Osteoblast (primary cell): ENCODE measurements around the gene CSE1L. TPM values are rescaled to one million over a fixed set of nuclear protein-coding genes. Genes with fewer than 3 reads are reported as not detected.
A peak's percentile ranks its signal among the peaks of the same experiment; 100 is the strongest.
"Not testable (repeated sequence)": the region's sequence is repeated elsewhere in the genome, so short reads cannot be mapped to it uniquely, and the experiment has no call there.

ENCODE experiments used
- DNase-seq: peaks from one replicate; pipeline ENCODE4 v3.0.0; 2011; ENCODE audit warnings: low spot score, mixed read lengths; ENCODE audit not compliant: insufficient read length; ENCODE audit errors: missing footprints
- H2AFZ ChIP-seq: 2 replicates; pipeline ENCODE4 v1.6.0; 2011; ENCODE audit warnings: mild to moderate bottlenecking, low read length
- H3K27ac ChIP-seq: 2 replicates; pipeline ENCODE4 v1.5.1; 2011; ENCODE audit warnings: mild to moderate bottlenecking, low read depth, low read length, moderate library complexity
- H3K27me3 ChIP-seq: 2 replicates; pipeline ENCODE4 v1.6.0; 2012; ENCODE audit warnings: mild to moderate bottlenecking, control low read depth, inconsistent platforms, low read length, moderate library complexity; ENCODE audit not compliant: insufficient read depth
- H3K36me3 ChIP-seq: 2 replicates; pipeline ENCODE4 v1.5.1; 2011; ENCODE audit warnings: mild to moderate bottlenecking, low read length, control low read depth, moderate library complexity; ENCODE audit not compliant: insufficient read depth
- H3K4me1 ChIP-seq: 2 replicates; pipeline ENCODE4 v1.5.1; 2011; ENCODE audit warnings: mild to moderate bottlenecking, low read length, control low read depth, moderate library complexity; ENCODE audit not compliant: insufficient read depth
- H3K4me2 ChIP-seq: 2 replicates; pipeline ENCODE4 v1.6.0; 2011; ENCODE audit warnings: mild to moderate bottlenecking, low read length; ENCODE audit not compliant: insufficient read depth
- H3K4me3 ChIP-seq: fragments of 200-600 bp; sonication (generic); 3 replicates; pipeline ENCODE4 v1.5.1; 2012; ENCODE audit warnings: mild to moderate bottlenecking, low read length, inconsistent platforms; ENCODE audit not compliant: insufficient read depth
- H3K79me2 ChIP-seq: 2 replicates; pipeline ENCODE4 v1.6.0; 2012; ENCODE audit warnings: mild to moderate bottlenecking, low read length, control low read depth, inconsistent platforms; ENCODE audit not compliant: insufficient read depth
- H3K9me3 ChIP-seq: 2 replicates; pipeline ENCODE4 v1.5.1; 2011; ENCODE audit warnings: low read depth, low read length, control low read depth
- H4K20me1 ChIP-seq: 2 replicates; pipeline ENCODE4 v1.6.0; 2012; ENCODE audit warnings: mild to moderate bottlenecking, low read length, control low read depth; ENCODE audit not compliant: insufficient read depth
- CTCF ChIP-seq: IDR thresholded peaks from 2 replicates; pipeline ENCODE4 v1.5.1; 2011; ENCODE audit warnings: mild to moderate bottlenecking, low read depth, low read length, moderate library complexity; ENCODE audit errors: extremely low read depth
- total RNA-seq: library from RNA; depleted of rRNA; stranded (reverse); fragments of >200 nt; gene quantifications from 2 replicates; pipeline ENCODE4 v1.2.3, GENCODE V29; 2012

Gene CSE1L
- total RNA-seq, 1 donor, result 48.9 TPM

- no peak overlapping the region for H3K4me2 ChIP-seq
- H3K4me3 ChIP-seq, result no peak overlapping the region
- peaks cover 7% of the 10 kb centered on the region for H3K79me2 ChIP-seq
- H3K27ac ChIP-seq, result no peak overlapping the region
- no peaks in the 10 kb centered on the region for H3K9me3 ChIP-seq
- H3K4me1 ChIP-seq, result no peaks in the 10 kb centered on the region
- no peak for TF ChIP-seq CTCF
- H2AFZ ChIP-seq, result no peak overlapping the region
- no peak for DNase-seq
- no peaks in the 10 kb centered on the region for H4K20me1 ChIP-seq
- peaks cover 41% of the 10 kb centered on the region for H3K36me3 ChIP-seq
- no peaks in the 10 kb centered on the region for H3K27me3 ChIP-seq
These were observed 57.7 kb downstream of the CSE1L start for GRCh38 chr20:49103647-49104364.

GRCh38 chr20:49104365-49104648 is 58.2 kb downstream of the CSE1L start:
- Histone ChIP-seq H3K36me3 (peaks cover 38% of the 10 kb centered on the region), H3K9me3 (no peaks in the 10 kb centered on the region), H2AFZ (no peak overlapping the region), H3K79me2 (peaks cover 4% of the 10 kb centered on the region), H4K20me1 (no peaks in the 10 kb centered on the region), H3K4me2 (no peak overlapping the region), H3K4me3 (no peak overlapping the region), H3K4me1 (no peaks in the 10 kb centered on the region), H3K27me3 (no peaks in the 10 kb centered on the region), H3K27ac (no peak overlapping the region)
- DNase-seq, result no peak
- TF ChIP-seq CTCF, result no peak

GRCh38 chr20:49104979-49105547 is 59.0 kb downstream of the CSE1L start:
- peaks cover 42% of the 10 kb centered on the region for H3K36me3 ChIP-seq
- not testable (repeated sequence) for H4K20me1 ChIP-seq, H3K4me2 ChIP-seq, H3K27me3 ChIP-seq, H3K4me1 ChIP-seq, H3K79me2 ChIP-seq, H3K4me3 ChIP-seq, H3K27ac ChIP-seq, H2AFZ ChIP-seq, DNase-seq, H3K9me3 ChIP-seq

GRCh38 chr20:49106328-49106727 is 60.2 kb downstream of the CSE1L start:
- no peak overlapping the region for H3K27ac ChIP-seq
- H3K4me1 ChIP-seq, result no peaks in the 10 kb centered on the region
- H3K27me3 ChIP-seq, result no peaks in the 10 kb centered on the region
- H3K79me2 ChIP-seq, result no peaks in the 10 kb centered on the region
- peaks cover 33% of the 10 kb centered on the region for H3K36me3 ChIP-seq
- no peaks in the 10 kb centered on the region for H4K20me1 ChIP-seq
- peak; percentile 3 for DNase-seq
- H3K9me3 ChIP-seq, result no peaks in the 10 kb centered on the region
- no peak overlapping the region for H3K4me2 ChIP-seq
- TF ChIP-seq CTCF, result no peak
- no peak overlapping the region for H3K4me3 ChIP-seq
- no peak overlapping the region for H2AFZ ChIP-seq
